Stimulated activated CD4-positive, alpha-beta T cell treated with anti-CD3 and anti-CD28 coated beads, TNF-alpha, amount 100 ng/mL, for 24 hours (primary cell): ENCODE measurements around the gene PAX5.

Experiments
- DNase-seq, 3 experiments: peaks; one replicate each; pipeline ENCODE4 v3.0.0-alpha.2; 2020; ENCODE audit warnings: low read depth in 3 of 3

The PAX5 gene

DNA sequence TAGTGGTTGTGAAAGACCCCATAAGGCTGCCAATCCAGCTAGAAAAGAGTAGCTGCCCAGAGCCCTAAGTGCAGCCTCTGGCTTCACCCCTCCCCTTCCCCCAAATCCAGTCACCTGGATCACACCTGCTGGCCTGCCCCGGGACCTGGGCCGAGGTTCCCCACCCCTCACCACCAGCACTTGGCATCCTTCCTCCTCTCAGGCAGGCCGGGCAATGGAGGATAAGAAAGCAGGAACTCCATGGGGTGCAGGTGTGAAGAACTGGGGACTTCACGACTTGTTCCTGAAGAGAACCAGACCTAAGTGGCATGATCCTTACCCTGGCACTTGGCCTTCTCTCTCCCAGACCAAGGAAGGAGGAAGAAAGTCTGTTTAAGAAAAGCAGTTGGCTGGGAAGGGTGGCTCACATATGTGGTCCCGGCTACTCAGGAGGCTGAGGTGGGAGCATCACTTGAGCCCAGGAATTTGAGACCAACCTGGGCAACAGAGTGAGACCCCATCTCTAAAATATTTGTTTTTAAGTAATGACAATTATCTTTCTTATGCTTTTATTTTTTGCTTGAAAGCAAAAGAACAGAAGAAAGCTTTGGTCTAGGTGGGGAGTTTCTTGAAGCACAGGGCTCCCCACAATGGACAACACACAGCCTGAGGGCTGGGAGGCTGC lies 131.1 kb downstream of the PAX5 start:
- no peak for DNase-seq

DNA sequence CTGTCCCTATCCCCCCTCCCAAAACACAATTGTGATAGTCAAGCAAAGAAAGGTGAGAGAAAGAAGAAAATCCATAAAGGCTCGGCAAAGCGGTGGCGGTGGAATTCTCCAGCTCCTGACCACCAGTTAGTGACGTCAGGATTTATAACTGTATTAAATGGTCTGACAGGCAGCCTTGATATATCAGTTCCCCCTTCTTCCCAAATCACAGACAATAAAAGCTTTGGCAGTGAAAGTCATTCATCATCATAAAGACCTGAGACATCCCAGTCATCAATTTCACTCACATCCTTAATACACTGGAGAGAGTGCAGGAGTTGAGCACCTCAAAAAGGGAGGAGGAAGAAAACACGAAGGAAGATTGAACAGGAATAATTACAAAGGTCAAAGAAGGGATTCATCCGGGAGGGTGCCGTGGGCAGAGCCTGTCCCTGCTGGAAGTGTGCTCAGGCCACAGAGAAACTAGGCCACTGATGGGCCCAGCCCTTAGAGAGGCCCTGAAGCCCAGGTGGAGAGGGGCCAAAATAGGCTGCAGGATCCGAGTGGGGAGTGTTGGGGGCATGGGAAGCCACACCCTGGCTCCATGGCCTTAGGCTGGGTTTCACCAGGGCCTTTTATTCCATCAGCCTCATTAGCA lies 131.9 kb downstream of the PAX5 start:
- DNase-seq: no peak

DNA sequence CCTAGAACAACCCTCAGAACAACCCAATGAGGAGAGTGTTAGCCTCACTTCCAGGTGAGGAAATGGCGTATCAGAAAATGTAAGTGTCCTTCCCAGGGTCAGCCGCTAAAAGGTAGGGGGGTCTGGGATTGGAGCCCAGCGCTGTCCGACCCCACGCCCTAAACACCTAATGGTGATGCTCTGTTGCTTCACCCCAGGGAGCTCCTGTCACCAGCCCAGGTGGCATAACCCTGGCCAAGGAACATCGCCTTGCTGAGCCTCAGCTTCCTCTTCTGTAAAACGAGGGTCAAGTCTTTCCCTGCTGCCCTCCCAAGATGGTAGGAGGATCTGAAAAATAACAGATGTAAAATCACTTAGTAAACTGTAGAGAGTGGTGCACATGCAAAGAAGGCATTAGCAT lies 132.5 kb downstream of the PAX5 start:
- DNase-seq: no peak

DNA sequence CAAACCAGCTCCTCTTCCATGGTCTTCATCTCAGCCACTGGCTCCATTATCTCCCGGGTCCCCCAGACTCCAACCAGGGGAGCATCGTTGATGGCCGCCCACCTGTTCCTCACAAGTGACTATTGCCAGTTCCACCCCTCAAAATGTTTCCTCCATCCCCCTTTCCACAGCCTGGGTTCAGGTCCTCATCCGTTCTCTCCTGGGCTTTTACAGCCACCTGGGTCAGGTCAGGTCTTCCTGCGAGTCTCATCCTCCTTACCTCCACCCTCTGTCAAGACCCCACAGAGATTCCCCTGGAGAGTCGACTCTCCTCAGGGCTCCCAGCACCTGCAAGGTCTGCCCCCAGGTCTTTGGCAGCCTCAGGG lies 133.2 kb downstream of the PAX5 start:
- DNase-seq: no peak

DNA sequence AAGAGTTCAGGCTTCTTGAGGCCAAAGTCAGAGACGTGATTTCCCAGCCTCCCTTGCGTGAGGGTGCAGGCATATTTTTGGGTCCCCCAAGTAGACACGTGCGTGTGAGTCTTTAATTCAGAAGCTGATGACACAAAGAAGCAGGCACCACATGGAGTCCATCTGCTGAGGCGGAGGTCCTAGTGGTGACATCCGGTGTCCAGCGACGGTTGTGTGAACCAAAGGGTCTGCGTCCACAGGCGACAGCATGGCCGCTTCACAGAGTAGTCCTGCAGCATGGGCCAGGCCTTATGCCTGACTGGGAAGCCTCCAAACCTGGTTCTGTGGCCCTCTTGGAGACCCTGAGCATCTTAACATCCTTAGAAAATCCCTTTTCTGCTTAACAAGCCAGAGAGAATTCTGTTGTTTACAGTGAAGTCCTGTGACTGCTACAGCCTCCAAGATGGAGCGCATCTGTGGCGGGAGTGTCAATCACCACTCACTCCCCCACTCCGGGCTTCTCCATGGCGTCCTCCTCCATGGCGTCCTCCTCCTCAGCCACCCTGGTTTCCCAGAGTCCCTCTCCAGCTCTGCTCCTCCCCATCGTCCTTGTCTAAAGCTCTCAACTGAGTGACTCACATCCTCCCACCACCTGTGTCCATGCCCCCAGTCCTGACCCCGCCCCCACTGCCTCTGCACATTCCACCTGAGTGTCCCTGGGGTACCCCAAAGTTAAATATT lies 133.8 kb downstream of the PAX5 start:
- DNase-seq: no peak

DNA sequence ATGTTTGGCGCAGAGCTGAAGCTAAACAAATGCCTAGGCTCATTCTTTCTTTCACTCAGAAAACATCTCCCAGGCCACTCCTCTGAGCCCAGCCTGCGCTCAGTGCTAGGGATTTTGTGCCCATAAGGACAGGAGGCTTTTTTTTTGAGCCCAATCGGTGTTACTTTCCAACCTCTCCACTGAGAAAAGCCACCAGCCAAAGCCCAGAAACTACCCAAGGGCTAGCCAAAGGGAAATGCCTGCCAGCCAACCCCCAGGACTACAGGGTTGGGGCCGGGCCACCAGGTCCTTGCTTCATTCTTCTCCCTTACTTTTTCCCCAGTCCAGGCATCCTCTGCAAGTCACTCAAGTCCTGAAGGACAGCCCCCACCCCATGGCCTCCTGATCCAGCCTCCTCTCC lies 134.7 kb downstream of the PAX5 start:
- no peak for DNase-seq

DNA sequence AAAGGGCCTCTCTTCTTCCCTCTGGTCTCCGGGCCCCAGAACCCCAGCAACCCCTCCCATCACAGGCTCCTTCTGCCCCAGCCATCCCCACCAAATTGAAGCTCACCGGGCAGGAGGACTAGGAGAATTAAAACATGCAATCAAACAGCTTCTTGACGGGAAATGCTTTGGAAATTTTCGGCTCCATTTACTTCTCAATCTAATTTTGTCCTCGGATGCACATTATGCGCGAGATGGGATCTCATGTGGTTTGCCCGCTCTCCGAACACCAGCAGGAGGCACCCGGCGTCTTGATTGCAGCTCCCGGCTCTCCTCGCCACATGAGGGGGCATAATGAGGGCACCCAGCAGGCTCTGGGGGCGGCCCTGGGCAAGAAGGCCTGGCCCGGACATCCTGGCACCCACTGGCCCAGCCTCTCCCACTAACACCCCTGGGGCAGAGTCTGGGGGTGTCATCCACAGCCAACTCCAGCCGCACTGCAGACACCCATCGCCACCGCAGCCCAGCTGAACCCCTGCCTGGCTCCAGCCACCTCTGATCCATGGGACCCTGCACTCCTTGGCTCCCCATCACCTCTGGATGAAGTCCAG lies 135.5 kb downstream of the PAX5 start:
- DNase-seq: no peak

DNA sequence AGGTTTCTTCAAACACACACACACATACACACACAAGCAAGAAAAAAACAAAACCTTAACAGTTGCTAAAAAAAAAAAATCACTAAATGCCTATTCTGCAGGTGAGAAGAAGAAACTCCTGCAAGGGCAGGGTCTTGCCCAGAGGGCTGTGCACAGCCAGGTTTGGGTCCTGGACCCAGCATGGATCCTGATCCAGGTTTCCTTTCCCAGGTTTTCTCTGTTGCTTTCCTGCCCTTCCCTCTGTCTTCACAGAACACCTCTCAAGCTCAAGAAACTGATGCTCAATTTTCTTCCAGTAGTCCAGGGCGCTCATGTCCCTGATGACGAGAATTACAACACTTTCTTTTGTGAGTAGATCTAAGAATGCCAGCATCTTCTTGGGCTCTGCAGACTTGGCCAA lies 136.6 kb downstream of the PAX5 start:
- DNase-seq: no peak

DNA sequence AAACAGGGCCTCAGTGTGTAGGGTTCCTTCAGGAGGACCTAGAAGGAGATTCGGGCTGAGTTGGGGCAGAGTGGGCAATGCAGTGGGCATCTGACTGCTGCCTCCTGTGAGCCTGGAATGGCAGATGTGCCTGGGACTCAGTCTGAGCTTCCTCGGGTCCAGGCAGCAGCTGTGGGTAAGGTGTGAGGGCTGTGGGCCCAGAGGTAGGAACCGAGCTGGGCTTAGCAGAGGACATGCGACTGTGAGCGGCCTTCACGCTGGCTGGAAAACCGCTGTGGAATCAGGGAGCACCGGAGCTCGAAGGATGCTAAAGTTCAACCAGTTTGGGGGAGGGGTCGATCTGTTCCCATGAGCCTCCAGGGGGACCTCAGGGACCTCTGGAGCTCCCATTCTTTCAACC lies 137.0 kb downstream of the PAX5 start:
- DNase-seq: no peak

DNA sequence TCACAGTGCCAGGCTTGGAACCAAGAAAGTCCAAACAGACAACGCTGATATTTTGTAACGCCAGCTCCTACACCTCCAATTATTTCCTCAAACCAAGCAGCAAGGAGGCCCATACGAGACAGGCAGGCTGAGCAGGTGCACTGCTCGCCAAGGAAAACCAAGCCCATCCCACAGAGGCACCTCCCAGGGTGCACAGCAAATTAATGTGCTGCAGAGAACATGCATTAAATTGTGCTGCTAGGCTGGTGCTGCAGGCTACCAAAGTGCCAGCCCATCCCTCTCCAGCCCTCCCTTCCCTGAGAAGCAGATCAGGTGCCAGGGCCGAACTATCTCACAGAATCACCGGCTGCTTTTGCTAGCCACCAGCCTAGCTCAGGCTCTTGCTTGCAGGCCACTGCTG lies 137.8 kb downstream of the PAX5 start:
- no peak for DNase-seq

DNA sequence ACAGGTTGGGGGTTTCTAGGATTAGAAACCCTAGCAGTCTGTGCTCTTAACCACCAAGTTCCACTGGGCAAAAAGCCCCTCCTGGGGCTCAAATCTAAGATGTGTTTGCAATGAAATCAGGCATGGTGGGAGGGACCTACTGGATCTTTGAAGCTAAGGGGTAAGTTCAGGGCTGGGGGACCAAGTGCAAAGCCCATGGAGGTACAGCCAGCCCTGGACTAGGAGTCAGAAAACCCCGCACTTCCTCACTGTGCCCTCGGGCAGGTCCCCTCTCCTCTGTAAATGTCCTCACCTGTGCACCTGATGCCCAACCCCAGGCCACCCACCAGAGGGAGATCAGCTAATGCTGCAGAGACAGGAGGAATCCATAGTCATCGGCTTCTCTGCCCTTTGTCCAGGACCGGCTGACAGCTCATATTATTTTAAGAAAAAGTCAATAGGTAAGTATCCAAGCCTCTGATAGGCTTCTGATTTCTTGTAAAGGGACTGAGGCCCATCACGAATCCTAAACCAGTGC lies 138.3 kb downstream of the PAX5 start:
- no peak for DNase-seq

DNA sequence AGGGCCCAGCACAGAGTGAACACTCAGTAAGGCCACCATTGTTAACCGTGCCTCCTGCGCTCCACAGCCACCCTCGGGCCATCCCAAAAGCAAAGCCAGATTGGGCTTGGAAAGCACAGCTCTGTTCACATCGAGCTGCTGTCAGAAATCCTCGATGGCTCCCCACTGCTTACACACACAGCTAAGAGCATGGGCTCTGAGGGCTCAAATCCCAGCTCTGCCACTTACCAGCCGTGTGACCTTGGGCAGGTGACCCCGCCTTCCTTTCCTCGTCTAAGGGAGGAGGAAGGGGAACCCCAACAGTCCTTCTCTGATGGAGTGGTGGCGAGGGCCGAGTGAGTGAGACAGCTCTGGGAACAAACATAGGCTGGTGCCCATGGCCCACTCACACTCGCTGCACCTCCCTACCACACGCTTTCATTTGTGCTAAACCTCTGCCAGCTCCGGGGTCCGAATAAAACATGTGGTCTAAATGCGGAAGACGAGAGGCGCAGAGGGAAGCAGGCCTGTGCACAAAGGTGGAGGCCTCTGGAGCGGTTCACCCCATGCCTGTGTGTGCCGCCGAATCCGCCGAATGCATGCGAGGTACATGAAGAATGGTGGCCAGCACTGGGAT lies 139.3 kb downstream of the PAX5 start:
- DNase-seq: no peak

DNA sequence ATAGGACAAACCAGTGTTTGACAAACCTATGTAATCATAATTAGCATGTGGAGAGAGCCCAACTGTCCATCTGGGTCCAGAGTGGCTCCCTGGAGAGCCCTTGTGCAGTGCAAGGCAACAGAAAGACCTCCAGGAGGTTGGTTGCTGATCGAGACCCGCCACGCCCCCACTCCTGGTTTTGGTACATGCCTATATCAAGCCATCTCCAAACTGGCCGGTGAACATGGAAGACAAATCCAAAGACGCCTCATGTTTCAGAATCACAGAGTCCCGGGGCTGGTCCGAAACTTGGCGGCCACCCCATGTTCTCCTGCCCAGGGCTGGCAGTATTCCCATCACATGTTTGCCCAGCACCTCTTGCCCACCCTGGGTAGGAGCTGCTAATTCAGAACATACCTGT lies 140.2 kb downstream of the PAX5 start:
- DNase-seq: no peak

DNA sequence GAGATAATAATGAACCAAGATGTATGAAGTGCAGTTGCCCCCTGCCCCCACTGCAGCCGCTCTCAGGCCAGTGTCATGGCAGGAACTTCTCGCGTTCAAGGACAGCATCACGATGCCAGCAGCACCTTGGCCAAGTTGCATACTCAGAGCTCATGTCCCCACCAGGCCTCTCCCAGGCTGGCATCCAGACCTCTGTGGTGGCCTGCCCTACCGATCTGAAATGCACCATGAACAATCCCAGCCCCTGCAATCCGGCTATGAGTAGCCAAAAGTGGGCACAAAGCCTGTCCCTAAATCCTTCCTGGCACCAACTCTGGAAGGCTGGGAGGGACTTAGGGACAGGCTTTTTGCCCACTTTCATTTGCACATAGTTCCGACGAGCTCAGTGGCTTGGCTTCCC lies 140.9 kb downstream of the PAX5 start:
- DNase-seq: no peak

DNA sequence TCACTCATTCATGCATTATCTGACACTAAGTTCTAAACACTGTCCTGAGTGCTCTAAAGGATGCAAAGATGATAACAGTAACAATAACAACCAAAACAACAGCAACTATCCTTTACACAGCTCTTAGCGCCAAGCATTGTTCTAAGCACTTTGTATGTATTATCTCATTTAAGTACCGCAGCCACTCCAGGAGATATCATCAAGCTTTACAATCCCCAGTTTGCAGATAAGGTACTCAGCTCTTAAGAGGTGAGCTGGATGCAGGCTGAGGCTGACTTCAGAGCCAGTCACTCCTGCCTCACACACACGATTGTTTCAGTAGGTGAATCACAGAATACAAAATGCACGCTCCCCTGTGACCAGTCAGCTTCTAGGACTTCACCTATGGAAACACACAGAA lies 141.8 kb downstream of the PAX5 start:
- no peak for DNase-seq

DNA sequence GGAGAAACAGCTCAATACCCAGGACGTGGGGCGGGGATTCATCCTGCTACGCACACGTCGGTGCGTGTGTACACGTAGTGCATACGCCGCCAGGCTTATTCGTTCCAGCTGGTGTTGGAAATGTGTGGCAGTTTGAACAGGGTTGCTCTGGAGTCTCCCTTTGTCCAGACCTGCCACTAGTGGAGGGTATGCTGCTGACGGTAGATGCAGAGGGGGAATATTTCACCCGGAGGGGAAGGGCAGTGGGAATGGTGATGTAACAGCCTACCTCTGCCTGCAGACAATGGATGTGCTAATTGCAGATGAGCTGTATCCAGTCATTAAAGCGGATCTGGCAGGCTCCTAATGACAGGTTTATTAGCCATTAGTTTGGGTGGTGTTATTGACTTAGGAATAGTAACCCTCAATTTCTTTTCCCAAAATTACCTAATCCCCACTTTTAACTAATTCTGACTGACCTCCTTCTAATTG lies 142.7 kb downstream of the PAX5 start:
- no peak for DNase-seq

DNA sequence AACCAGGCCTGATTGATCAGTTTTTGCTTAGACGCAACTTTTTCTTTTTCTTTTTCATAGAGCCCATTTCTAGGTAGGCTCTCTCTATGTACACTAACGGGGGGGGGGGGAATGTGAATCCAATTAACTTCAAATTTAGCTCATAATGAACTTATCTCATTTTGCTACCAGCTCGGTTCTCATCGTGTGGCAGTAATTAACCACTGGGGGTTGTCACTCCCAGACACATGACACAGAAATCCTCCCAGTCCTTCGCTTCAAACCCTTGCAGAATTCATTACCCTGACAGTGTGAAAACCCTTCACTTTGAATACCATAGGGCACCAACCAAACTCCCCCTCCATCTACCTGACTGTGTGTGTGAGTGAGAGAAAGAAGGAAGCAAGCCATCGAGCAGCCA lies 144.2 kb downstream of the PAX5 start:
- no peak for DNase-seq

DNA sequence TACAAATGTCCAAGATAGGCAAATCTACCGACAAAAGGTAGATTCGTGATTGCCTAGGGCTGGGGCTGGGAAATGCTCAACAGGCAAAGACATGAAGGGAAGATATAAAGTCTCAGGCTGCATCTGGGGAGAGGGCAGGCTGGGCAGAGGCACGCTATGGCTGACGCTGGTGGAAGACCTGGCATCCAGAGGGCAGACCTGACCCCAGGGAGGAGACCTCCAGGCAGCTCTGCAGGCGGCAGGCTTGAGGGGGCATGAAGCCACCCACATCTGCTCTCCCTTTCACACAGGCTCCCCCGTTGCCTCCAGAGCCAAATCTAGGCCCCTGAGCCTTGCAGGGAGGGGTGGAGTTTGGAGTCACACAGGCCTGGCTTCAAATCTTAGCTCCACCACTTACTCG lies 145.5 kb downstream of the PAX5 start:
- no peak for DNase-seq

DNA sequence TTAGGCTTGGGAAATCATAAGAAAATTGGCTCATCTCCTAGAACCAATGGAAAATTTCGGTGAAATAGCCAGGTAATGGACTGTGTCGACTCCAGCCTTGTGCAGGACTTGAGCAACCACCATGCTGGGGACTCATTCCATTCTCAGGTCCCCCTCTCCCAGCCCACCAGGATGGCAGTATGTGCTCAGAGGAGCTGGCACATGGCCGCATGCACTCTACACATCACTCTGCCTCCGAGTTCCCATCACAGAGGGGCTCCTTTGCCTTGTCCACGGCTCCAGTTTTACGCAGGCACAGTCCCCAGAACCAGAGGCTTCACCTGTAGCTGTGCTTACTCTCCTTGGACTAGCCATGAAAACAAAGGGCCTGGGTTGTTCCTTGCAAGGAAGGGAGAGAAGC lies 149.3 kb downstream of the PAX5 start:
- DNase-seq: no peak

DNA sequence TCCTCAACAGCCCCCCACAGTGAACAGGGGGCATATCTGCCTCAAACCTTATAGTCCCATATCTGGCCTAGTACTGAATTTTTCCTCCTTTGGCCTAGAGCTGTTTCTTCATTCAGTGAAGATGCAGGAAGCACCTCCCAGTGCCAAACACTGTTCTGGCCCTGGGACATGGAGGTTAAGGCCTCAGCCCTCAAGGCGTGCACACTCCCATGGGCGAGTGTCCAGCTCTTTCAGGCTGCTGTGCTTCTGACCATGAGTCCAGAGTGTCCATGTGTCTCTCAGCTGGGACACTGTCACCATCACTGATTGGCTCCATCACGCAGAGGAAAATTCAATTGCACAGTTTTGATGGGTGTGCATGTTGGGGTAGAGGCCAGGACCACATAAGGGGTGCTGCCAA lies 151.5 kb downstream of the PAX5 start:
- DNase-seq: no peak

DNA sequence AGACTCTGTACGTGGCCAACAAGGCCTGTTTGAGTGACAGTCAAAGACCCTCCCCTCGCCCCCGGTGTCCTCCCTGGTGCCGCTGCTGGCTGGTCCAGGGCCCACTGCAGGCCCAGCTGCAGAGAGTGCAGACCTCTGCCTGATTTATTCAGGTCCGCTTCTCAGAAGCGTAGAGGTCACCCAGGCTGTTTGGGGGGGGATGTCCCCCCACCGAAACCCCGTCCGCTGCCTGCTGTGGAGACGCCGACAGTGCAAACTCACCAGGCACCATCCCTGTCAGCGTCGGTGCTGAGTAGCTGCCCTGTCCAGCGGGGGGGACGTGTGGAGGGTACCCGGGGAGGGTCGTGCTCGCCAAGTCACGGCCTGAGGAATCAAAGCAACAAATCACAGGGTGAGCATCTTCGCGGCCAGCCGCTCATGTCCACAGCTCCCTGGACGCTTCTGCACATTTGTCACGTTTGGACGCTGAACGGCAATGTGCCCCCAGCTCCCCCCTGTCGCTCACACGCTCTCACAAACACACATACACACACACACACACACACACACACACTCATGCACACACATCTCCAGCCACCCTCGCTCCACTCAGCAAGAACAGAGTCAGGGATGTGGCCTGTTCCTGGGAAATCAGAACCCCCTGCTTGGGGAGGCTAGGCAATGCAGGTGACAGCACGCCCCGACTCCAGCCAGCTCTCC lies 152.2 kb downstream of the PAX5 start:
- no peak for DNase-seq

DNA sequence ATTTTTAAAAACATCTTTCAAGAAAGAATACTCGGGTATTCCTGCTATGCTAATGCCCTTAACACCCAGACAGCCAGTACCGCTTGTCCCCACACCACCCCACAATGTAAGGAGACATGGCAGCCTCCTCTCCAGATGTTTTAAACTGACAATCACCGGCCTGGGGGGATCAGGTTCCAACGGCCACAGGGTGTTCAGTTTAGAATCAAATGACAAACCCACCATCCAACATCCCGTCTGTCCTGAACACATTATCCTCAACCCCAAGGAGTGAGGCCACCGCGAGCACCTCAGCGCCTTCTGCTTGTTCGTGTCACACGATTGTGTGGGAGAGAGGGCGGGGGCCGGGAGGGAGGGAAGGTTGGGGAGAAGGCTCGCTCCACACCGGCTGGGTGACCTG lies 152.8 kb downstream of the PAX5 start:
- no peak for DNase-seq
